Esophagus muscularis mucosa (tissue), 4 donors: Measurements from ENCODE around the gene ZNF3. TPM values are rescaled to one million over a fixed set of nuclear protein-coding genes. Genes with fewer than 3 reads are reported as not detected.

Experiments used
- DNase-seq: peaks from one replicate; pipeline ENCODE4 v3.0.0-alpha.2; 2017; ENCODE audit errors: extremely low spot score
- H3K27ac ChIP-seq, 4 donors: fragments of 200-600 bp; sonication (generic); replicated peaks in 1 of 4; 1 replicate in 3 of 4; 2 replicates in 1 of 4; pipeline ENCODE4 v1.5.1; 2016 to 2019; ENCODE audit warnings: mild to moderate bottlenecking in 1 of 4
- H3K27me3 ChIP-seq, 4 donors: fragments of 200-600 bp; sonication (generic); one replicate each; pipeline versions ENCODE4 v1.5.1 to v1.6.0; 2016 to 2019
- H3K36me3 ChIP-seq, 4 donors: fragments of 200-600 bp; sonication (generic); one replicate each; pipeline ENCODE4 v1.5.1; 2016 to 2019
- H3K4me1 ChIP-seq, 4 donors: fragments of 200-600 bp; sonication (generic); one replicate each; pipeline ENCODE4 v1.5.1; 2016 to 2019
- H3K4me3 ChIP-seq, 4 donors: fragments of 200-600 bp; sonication (generic); 1 replicate in 2 of 4; 2 replicates in 2 of 4; pipeline ENCODE4 v1.5.1; 2016 to 2019; ENCODE audit warnings: mild to moderate bottlenecking in 4 of 4, moderate library complexity in 1 of 4
- H3K9me3 ChIP-seq, 4 donors: fragments of 200-600 bp; sonication (generic); 1 replicate in 3 of 4; 2 replicates in 1 of 4; pipeline ENCODE4 v1.5.1; 2016 to 2019
- EP300 ChIP-seq: sonication (generic); formaldehyde crosslinking; IDR thresholded peaks from one replicate; pipeline ENCODE4 v1.6.1; 2017; ENCODE audit warnings: antibody characterized with exemption
- POLR2A ChIP-seq: fragments of 450-650 bp; IDR thresholded peaks from one replicate; pipeline ENCODE4 v1.6.1; 2017; ENCODE audit warnings: antibody characterized with exemption, moderate library complexity, mild to moderate bottlenecking, low read depth
- POLR2AphosphoS5 ChIP-seq, 2 donors: sonication (generic); formaldehyde crosslinking; IDR thresholded peaks; one replicate each; pipeline ENCODE4 v1.6.1; 2017; ENCODE audit warnings: antibody characterized with exemption in 2 of 2
- WGBS: methylation state at CpG from one replicate; pipeline ENCODE4 v1.1.5; 2018; 5-methylcytosine and 5-hydroxymethylcytosine counted together
- intact Hi-C: fragments of 100-400 bp; cut with DNase I; formaldehyde crosslinking; loops from one replicate; pipeline ENCODE4 v1.15.1; 2023
- total RNA-seq, 4 donors: library from RNA; depleted of rRNA; stranded (reverse); fragments of >200 nt; gene quantifications; one replicate each; pipeline versions ENCODE4 v1.1.0 to v1.2.1, GENCODE V29; 2016
- TF ChIP-seq, protein P1 (sequence below), 3 experiments: fragments of 200-600 bp in 2 of 3; fragments of 450-650 bp in 1 of 3; sonication (generic) in 2 of 3; IDR thresholded peaks; one replicate each; pipeline ENCODE4 v1.5.1; 2017 to 2019; ENCODE audit warnings: antibody characterized with exemption in 3 of 3, mild to moderate bottlenecking in 2 of 3, moderate library complexity in 1 of 3

ZNF3 gene
- total RNA-seq, 4 donors from 2014 or later = 15.6 to 25.3 (median 20.7) TPM

GRCh38 chr7:100029596-100029995, 51.9 kb downstream of the ZNF3 start:
- intact Hi-C loops = no loop called here
- H3K27ac ChIP-seq = no peak overlapping the region
- TF ChIP-seq POLR2AphosphoS5 (IDR thresholded peaks at IDR 0.05) = no peak
- TF ChIP-seq EP300 = no peak
- TF ChIP-seq, protein P1, sequence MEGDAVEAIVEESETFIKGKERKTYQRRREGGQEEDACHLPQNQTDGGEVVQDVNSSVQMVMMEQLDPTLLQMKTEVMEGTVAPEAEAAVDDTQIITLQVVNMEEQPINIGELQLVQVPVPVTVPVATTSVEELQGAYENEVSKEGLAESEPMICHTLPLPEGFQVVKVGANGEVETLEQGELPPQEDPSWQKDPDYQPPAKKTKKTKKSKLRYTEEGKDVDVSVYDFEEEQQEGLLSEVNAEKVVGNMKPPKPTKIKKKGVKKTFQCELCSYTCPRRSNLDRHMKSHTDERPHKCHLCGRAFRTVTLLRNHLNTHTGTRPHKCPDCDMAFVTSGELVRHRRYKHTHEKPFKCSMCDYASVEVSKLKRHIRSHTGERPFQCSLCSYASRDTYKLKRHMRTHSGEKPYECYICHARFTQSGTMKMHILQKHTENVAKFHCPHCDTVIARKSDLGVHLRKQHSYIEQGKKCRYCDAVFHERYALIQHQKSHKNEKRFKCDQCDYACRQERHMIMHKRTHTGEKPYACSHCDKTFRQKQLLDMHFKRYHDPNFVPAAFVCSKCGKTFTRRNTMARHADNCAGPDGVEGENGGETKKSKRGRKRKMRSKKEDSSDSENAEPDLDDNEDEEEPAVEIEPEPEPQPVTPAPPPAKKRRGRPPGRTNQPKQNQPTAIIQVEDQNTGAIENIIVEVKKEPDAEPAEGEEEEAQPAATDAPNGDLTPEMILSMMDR (IDR thresholded peaks at IDR 0.05) = no peak
- no peak for TF ChIP-seq POLR2A
- H3K36me3 ChIP-seq = peaks cover 70 to 99% (median 93%) of the 10 kb centered on the region in 4 donors
- H3K9me3 ChIP-seq = no peaks in the 10 kb centered on the region
- no peaks in the 10 kb centered on the region for H3K4me1 ChIP-seq
- WGBS = 84% methylated on average over 5 of the region's 5 CpGs
- no peak overlapping the region for H3K4me3 ChIP-seq
- no peak for DNase-seq
- no peaks in the 10 kb centered on the region for H3K27me3 ChIP-seq

GRCh38 chr7:100027197-100027596, 54.3 kb downstream of the ZNF3 start:
- 92% methylated on average over 11 of the region's 11 CpGs for WGBS
- TF ChIP-seq, protein P1 (IDR thresholded peaks at IDR 0.05) = no peak
- no peak for TF ChIP-seq POLR2AphosphoS5 (IDR thresholded peaks at IDR 0.05)
- no peak for TF ChIP-seq POLR2A
- TF ChIP-seq EP300 = no peak

DNA sequence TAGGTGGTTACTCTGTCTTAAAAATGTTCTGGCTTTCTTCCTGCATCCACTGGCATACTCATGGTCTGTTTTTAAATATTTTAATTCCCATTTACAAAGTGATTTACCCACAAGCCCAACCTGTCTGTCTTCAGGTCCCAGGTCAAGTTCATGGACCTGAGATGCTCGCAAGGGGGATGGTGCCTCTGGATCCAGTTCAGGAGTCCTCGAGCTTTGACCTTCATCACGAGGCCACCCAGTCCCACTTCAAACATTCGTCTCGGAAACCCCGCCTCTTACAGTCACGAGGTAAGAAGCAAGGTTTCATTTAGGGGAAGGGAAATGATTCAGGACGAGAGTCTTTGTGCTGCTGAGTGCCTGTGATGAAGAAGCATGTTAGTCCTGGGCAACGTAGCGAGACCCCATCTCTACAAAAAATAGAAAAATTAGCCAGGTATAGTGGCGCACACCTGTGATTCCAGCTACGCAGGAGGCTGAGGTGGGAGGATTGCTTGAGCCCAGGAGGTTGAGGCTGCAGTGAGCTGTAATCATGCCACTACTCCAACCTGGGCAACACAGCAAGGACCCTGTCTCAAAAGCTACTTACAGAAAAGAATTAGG, 57.4 kb downstream of the ZNF3 start:
- intact Hi-C loops = no loop called here
- Histone ChIP-seq H3K9me3 (no peaks in the 10 kb centered on the region), H3K27ac (no peak overlapping the region), H3K27me3 (no peaks in the 10 kb centered on the region), H3K36me3 (peaks cover 43 to 85% (median 64%) of the 10 kb centered on the region in 4 donors), H3K4me1 (peaks cover 17 to 39% (median 31%) of the 10 kb centered on the region in 4 donors), H3K4me3 (no peak overlapping the region)
- 87% methylated on average over 12 of the region's 12 CpGs for WGBS
- DNase-seq = no peak
- no peak for TF ChIP-seq POLR2A

More at GRCh38 chr7:100027197-100027596, 54.3 kb downstream of the ZNF3 start:
- H3K36me3 ChIP-seq = peaks cover 65 to 99% (median 91%) of the 10 kb centered on the region in 4 donors
- peaks cover 0 to 9% (median 3%) of the 10 kb centered on the region in 4 donors for H3K4me1 ChIP-seq
- intact Hi-C loops = no loop called here
- no peak overlapping the region for H3K4me3 ChIP-seq
- H3K9me3 ChIP-seq = no peaks in the 10 kb centered on the region
- no peaks in the 10 kb centered on the region for H3K27me3 ChIP-seq
- DNase-seq = no peak
- no peak overlapping the region for H3K27ac ChIP-seq

DNA sequence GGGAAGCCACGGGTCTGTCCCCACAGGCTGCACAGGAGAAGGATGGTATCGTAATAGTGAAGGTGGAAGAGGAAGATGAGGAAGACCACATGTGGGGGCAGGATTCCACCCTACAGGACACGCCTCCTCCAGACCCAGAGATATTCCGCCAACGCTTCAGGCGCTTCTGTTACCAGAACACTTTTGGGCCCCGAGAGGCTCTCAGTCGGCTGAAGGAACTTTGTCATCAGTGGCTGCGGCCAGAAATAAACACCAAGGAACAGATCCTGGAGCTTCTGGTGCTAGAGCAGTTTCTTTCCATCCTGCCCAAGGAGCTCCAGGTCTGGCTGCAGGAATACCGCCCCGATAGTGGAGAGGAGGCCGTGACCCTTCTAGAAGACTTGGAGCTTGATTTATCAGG, 58.0 kb downstream of the ZNF3 start:
- Histone ChIP-seq H3K9me3 (no peaks in the 10 kb centered on the region), H3K36me3 (peaks cover 43 to 85% (median 60%) of the 10 kb centered on the region in 4 donors), H3K27me3 (no peaks in the 10 kb centered on the region), H3K27ac (no peak overlapping the region), H3K4me1 (peaks cover 17 to 45% (median 37%) of the 10 kb centered on the region in 4 donors), H3K4me3 (no peak overlapping the region)
- TF ChIP-seq POLR2AphosphoS5 (IDR thresholded peaks at IDR 0.05) (no peak), POLR2A (no peak), EP300 (no peak)
- TF ChIP-seq, protein P1 (IDR thresholded peaks at IDR 0.05) = no peak
- no peak for DNase-seq
- 94% methylated on average over 12 of the region's 12 CpGs for WGBS
- intact Hi-C loops = no loop called here

DNA sequence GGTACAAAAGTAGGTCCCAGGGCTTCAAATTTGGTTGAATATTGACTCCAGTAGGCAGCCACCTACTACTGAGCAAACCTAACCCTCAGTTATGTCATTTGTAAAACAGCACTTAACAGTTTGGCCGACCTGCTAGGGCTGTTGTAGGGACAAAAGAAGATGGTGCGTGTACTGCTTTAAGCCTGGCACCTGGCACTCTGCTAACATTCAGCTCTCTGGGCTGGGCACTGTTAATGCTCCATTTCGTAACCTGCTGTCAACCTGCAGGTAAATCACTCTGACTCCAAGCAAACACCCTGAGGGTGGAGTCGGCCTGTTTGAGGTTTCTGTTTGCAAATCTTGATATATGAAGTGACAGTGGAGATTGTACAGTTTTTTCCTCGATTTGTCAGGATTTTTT, 58.9 kb downstream of the ZNF3 start:
- H3K36me3 ChIP-seq = peaks cover 36 to 76% (median 51%) of the 10 kb centered on the region in 4 donors
- no peaks in the 10 kb centered on the region for H3K9me3 ChIP-seq
- intact Hi-C loops = no loop called here
- peaks cover 21 to 54% (median 46%) of the 10 kb centered on the region in 4 donors for H3K4me1 ChIP-seq
- 73% methylated on average over 5 of the region's 5 CpGs for WGBS
- no peak overlapping the region for H3K4me3 ChIP-seq
- TF ChIP-seq EP300 (no peak), POLR2A (no peak), POLR2AphosphoS5 (IDR thresholded peaks at IDR 0.05) (no peak)
- TF ChIP-seq, protein P1 (IDR thresholded peaks at IDR 0.05) = no peak
- no peak overlapping the region for H3K27ac ChIP-seq
- no peaks in the 10 kb centered on the region for H3K27me3 ChIP-seq
- no peak for DNase-seq
